HG03457 (cell line): ENCODE data around the gene BTG4.

Source experiments
- ATAC-seq: cut with Tn5 transposase; IDR thresholded peaks from one replicate; pipeline ENCODE4 v1.9.1; 2021; ENCODE audit warnings: moderate number of reproducible peaks; ENCODE audit not compliant: unreplicated experiment

The BTG4 gene

DNA sequence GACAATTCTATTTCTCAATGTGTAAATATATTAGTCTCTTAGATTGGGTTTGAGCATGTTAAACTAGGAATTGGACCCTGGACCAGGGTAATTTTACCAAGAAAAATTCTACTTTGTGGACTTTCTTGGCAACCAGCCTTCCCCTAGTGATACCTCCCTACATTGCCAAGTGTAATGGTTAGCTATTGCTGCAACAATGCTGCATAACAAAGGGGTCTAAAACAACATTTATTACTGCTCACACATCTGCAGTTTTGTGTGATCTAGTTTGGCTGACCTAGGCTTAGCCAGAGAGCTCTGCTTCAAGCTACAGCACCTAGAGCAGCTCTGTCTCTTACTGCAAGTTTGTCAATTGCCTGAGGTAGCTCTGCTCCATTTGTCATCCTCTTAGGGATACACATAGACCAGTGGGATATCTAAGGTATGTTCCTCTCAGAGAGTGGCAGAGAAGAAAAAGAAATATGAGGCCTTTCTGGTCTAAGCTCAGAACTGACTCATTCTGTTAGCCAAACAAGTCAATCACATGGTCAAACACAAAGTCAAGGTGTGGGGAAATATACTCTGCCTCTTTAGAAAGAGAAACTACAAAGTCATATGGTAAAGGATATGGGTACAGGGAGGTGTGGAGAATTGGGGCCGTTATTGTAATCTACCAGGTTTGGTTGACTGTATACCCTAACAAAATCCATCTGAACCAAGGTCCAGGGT, 26.4 kb upstream of the BTG4 start:
- no peak for ATAC-seq

DNA sequence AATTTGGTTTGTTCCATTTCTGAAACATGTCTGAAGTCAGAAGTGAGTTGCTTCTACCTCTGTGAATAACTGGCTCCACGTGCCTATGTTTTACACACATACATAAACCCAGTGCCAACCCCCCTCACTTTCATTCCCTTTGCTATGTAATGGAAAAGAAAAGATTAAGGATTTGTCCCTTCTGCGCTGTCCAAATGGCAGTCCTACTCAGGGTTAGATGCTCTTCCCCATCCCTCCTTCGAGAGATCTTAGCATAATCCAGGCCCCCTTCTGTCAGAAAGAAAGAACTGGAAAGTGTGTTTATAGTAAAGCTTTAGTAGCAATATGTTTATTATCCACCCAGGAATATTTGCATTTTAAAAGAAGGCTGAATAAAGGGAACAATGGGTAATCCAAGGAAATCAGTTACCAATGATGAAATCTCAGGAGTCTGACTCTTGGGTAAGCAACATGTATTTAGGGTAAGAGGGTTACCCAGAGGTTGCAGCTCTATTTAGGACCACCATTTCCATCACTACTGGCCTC, 25.2 kb upstream of the BTG4 start:
- ATAC-seq: no peak

DNA sequence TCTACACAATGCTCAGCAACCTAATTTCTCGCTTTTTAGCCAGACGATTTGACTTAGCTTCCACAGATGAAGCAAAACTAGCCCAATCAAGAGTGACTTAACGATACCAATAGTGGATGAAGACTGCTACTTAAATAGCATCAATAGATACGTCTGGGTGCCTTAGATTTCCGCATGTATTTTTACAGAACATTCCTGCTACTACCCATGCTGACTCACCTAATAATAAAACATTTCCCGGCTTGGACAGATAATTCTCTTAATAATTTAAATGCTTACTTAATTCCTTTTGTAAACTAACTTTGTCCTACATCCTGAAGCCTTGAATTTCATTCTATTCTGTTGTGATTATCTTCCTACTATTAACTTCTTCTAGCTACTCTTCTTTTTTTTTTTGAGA, 23.1 kb upstream of the BTG4 start:
- no peak for ATAC-seq

- ATAC-seq: no peak
These were observed 20.2 kb upstream of the BTG4 start for GRCh38 chr11:111532365-111532709.

DNA sequence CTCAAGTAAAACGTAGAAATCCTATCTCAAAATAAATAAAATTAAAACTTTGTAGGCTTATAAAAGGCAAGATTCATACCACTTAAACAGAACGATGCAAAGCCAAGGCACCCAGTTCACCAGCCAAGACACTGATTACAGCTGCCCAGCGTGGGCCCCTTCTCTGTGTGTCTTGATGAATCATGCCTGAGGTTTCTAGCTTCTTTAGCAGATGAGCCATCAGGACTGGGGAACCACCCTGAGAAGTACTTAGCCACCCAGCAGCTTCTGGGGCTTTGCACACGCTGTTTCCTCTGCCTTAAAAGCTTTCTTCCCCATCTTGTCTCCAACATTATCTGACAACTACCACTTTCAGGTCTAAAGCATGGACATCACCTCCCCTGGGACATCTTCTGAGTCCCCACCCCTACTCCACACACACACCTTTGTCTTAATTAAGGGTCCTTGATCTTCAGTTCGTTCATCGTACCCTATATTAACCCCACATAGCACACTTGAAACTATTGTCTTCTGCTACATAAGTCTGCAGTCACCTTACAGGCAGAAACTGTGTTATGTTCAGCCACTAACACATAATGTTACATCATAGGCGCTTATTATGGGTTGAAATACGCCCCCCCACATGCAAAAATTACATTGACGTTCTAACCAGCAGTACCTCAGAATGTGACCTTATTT, 19.6 kb upstream of the BTG4 start:
- no peak for ATAC-seq

- no peak for ATAC-seq
These were observed 18.9 kb upstream of the BTG4 start for GRCh38 chr11:111531136-111531535.

DNA sequence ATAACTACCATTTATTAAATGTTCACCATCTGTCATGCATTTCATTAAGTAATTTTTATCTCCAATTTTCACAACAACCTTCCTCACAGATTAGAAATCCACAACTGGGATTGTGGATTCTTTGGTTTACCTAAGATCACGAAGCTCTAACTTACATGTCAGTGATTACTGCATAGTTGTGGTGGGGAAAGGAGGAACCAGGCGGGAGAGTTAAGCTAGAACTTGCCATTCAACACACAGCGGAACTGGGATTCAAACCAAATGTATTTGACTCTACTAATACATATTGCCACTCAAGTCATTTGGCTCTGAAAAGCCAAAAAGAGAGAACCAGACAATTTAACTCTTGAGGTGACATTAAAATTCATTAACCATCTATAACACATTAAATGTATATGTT, 17.9 kb upstream of the BTG4 start:
- no peak for ATAC-seq

- ATAC-seq: no peak
These were observed 16.4 kb upstream of the BTG4 start for GRCh38 chr11:111528557-111528956.

DNA sequence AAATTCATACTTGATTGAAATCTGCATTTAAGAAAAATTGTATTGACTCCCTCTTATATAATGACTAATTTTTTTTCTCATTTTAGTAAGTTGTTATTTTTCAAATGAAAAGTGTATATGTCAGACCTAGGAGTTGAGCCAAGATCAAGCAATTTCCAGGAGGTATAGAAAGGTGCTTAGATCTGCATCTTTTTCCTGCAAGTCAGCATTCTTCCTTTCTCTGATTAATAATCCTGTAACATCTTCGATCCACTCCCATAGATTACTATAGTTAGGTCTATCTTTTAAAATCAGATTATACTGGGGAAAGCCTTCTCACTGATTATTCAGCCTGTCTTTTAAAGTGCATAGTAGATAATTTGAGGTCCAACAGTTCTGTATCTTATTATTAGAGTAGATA, 15.1 kb upstream of the BTG4 start:
- ATAC-seq: no peak

- ATAC-seq: no peak
These were observed 14.3 kb upstream of the BTG4 start for GRCh38 chr11:111526501-111526900.

GRCh38 chr11:111525456-111525855, 13.3 kb upstream of the BTG4 start:
- ATAC-seq: no peak

DNA sequence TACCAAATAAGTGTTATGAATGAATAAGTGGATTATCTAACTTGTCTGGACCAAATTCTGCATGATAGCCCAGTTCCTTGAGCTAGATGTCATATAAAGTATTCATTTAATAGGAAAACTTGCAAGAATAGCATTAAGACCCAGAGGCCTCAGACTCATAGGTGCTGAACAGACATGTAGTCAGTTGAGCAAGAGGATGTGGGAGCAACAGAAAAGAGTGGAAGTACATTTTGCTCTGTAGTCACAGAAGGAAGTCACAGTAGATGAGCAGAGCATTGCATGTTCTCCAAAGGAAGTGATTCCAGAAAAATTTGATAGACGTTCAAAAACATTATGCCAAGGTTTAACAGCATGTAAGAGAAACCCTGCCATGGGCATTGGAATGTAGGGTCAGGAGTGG, 11.9 kb upstream of the BTG4 start:
- ATAC-seq: no peak

DNA sequence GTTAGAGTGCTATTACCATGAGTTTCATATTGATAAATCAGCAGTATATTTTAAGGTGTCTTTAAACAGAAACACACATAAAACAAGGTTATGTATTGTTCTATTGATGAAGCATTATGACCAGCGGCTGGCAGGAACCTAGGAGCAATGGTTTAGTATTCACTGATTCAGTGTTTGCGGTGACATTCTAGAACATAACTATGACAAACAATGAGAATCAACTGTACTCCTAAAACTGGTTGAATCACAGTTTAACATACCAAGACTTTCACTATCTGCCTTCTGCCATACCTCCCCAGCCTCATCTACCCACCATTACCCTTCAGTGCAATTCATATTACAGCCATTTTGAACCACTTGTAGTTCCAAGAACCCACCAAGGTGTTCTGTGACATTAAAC, 11.2 kb upstream of the BTG4 start:
- no peak for ATAC-seq

DNA sequence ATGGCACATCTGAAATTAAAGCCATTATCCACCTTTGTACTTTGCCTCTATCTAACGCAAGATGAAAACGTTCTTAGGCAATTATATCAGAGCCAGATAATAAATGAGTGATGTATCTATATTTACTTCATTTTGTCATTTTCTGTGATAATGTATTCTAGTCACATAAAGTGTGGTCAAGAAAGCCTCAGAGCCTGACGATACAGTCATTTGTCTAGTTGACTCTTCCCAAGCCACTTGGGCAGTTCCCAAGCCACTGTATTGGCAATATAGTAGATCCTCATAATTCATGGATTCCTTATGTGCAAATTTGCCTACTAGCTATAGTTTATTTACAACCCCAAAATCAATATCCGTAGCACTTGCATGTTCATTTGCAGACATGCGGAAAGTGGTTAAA, 10.2 kb upstream of the BTG4 start:
- no peak for ATAC-seq

DNA sequence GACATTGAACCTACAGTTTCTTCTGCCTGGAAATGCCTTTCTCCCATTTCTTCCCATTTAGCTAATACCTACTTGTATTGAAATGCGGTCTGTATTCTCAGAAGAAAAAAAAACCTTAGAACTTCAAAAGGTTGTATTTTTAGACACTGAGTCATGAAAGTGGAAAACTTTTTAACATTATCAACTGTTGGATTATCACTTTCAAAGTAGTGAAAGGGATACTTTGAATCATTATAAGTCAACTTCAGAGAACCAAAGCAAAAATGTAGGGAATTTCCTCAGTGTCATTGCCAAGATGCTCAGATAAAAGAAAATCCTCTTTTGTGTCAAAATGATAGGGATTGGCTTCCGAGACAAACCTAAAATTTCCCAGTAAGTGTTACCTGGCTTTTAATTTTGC, 8.9 kb upstream of the BTG4 start:
- ATAC-seq: no peak

- no peak for ATAC-seq
These were observed 8.4 kb upstream of the BTG4 start for GRCh38 chr11:111520560-111520959.

DNA sequence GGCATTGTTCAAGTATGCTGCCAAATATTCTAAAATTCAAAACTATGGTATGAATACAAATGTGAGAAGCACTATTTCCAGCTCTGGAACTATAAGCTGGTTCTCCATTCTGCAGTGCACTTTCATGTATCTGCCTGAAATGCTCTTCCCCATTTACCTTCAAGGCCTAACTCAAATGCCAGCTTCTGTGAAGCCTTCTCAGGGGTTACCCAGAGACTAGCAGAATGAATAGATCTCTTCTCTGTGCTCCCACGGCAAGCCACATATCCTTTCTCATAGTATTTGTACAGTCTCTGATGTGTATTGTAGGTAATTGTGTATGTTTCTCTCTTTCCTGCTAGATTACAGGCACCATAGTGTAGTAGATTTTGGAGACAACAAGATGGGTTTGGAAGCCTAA, 6.5 kb upstream of the BTG4 start:
- no peak for ATAC-seq

DNA sequence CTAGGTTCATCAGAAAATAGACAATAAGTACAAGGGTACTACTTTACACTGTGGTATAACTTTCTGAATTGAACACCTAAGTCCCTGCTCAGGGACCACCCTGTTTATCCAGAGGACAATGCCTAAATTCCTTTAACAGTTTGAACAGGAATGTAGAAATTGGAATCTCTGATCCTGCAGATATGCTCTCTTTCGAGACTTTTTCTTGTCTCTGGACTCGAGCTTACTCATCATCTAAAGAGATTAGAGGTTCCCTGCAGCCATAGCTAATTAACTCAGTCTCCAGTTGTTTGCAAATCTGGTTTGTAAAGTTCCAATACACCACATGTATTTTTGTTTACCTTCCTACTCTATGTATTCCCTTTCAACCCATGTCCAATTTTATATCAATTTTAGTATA, 3.4 kb upstream of the BTG4 start:
- no peak for ATAC-seq

DNA sequence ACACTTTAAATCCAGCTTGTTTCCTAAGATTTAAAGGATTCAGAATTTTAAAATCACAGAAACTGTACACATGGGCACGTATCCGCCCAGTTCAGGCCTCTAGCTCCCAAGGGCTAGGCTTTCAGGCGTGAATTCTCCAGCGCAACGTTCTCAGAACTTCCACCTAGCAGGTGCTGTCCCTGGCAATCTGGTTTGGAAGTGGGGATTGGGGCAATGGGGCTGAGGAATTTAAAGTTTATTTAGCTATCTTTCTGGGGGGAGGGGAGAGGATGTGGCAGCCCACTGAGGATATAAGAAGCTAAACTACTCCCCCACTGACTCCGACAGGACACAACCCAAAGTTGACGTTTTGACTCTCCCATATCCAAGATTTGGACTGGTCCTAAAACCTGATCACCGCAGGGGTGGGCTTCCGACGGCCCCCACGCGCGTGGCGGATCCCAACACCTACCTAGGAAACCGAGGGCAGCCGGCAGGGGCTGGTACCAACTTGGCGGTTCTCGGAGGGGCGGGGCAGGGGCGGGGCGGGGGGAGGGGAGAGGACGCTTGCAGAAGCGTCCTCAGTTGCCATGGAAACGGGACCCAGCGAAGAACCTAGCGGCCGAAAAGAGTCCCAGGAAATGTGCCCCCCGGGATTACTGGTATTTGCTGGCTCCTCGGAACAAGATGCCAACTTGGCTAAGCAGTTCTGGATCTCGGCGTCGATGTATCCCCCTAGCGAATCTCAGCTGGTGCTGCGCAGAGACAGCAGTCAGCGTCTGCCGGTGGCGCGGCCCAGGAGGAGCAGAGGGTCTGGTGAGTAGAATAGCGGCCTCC, 2.2 kb upstream of the BTG4 start, which contains the start of gene HOATZ:
Gene HOATZ, plus strand, starts transcription at position 563 of the 816 bp plus-strand sequence. Its CDS starts 7 bp downstream, at position 570.
- ATAC-seq: no peak

DNA sequence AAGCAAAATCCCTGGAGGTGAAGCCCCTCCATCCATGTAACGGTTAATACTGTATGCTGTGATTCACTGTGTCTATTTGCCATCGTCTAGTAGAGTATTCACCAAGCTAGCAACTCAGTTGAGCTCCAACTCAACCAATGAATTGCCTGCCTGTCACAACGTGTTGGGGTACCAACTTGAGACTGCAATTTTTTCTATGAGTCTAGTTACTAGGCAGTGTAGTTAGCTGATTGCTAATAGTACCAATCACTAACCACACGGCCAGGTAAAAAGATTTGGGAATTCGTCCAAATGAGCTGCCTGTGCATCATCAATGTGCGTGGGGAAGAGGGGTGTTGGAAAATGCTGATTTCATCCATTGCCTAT, 1.0 kb upstream of the BTG4 start:
- no peak for ATAC-seq

DNA sequence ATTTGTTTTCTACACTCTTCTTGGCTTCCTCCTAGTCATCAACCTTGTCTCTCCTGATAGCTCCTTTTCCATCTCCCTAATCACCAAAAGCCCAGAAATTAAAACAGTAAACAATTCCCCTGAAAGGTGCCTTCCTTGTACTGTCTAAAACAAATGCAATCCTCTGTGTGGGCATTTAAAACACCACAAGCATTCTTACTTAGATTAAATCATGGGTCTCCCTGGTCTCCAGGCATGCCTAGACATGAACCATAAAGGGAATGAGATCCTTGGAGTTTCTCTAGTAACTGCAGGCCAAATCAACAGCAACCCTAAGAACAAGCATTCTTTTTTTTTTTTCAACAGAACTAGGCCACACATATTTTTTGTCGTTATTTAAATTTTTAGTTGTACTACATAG, 1.9 kb downstream of the BTG4 start:
- no peak for ATAC-seq

DNA sequence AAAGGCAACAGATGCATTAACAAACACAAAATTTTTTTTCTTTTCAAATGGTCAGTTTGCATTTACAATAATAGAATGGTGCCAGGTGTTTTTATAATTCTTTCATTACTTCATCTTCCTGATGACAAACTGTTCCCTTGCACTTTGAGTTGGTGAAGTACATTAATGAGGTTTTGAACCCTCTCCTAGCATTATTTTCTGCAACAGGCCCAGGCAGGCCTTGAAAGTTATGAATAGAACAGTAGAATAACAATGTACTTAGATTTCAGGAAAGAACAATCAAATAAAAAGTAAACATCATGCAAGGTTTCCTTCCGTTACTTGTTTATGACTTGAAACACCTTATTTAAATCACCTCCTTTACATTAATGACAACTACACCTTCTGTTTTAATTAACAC, 9.6 kb downstream of the BTG4 start:
- ATAC-seq: no peak
